Right hindlimb (tissue), 1 donor: ENCODE measurements around the gene H1-8.

Source experiments
- DNase-seq: peaks from one replicate; pipeline ENCODE4 v3.0.0-alpha.2; 2018

Gene H1-8

DNA sequence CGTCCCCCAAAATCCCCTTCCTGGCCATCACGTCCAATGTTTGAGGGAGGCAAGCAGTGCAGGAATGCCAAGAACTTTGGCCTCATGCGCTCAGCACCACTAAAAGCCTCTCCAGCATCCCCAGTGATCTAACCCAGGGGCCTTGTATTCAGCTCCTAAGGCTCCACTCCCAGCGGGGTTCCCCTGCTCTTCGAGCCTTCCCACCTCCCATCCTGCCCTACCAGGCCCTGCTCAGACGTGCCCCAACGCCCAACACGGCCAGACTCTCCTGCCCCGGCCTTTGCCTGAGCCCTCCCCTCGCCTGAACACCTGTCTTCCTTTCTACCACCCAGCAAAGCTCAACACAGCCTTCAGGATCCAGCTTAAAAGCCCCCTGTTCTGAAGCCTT is 33.0 kb downstream of the H1-8 start:
- DNase-seq: no peak

DNA sequence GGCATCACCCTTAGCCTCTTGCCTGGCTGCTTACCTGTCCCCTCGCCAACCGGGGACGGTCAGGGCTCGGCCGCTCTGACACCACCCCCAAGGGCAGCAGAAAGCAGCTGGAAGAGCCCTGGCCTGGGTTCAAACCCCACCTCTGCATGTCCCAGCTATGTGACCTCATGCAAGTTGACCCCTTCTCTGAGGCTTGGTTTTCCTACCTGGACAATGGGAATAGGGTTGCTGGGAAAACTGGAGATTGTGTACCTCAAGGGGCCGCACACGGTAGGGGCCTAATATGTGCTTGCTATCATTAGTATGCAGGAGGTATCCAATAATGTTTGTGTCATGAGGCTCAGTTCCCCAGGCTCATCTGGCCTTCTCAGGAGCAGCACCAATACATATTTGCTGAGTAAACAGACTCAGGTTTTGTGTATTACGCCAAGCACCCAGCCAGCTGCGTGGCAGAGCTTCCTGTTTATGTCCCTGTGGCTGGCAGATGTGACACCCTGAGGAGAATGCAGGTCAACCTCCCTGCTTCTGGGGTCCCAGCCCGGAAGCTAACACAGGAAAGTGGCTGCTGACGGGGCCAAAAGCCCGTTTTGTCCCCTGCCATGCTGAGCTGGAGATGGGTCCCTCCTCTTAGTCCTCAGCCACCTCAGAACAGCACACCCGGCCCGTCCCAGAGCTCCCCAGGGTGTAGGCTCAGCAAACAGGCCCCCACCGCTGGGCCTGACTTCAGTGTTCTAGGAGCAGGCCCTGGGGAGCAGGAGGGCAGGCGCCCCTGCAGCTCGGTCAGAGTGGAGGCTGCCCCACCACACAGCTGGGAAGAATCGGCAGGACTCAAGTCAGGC is 33.8 kb downstream of the H1-8 start:
- no peak for DNase-seq

DNA sequence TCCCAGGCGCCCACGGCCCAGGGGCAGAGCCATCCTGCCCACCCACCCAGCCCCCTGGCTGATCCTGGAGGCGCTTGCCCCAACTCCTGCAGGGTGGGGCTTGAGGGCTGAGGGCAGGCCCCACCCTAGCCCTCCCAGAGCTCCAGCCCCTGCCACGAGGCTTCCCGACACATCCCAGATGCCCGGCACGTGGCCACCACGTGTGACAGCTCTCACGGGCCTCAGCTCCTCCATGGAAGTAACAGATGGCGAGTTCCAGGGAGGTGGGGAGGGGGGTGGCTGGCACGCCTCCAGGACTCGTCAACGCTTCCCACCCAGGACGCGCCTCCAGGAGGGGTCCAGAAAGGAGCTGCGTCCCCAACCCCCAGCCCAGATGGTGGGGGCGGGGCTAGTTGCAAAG is 34.4 kb downstream of the H1-8 start:
- DNase-seq: peak; percentile 67

DNA sequence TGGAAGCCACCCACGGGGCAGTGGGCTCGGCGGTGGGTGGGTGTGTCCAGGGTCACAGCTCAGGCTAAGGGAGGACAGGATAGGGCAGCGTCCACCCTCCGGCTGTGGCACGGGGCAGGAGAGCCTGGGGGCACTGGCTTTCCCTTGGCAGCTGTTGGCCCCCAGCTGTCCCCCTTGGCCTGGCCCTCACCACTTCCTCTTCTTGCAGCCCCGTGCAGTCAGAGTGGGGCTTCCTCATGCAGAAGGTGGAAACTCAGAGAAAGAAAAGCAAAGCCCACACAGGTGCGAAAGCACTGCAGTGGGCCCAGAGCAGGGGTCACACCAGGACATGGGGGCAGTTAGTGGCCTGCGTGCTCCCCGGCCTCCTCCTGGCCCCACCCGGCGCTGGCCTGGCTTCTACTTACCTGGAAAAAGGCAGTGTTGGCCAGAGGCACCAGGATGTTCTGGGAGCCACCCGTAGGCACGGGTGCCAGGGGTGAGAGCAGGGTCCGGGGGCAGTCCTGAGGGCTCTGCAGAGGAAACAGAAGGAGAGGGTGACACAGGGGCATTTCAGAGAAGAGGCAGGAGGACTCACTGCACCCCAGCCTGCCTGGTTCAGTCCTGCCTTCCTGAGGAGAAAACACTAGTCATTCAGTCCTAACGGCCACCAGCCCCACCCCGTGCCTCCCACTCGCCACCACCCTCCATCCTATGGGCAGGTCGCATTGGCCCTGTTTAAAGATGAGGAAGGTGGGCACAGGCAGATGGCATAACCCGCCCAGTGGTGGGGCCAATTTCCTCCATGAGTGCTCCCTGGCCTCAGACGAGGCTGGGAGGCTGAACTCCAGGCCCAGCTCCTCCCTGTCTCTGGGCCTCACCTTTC is 35.2 kb downstream of the H1-8 start:
- DNase-seq: no peak

DNA sequence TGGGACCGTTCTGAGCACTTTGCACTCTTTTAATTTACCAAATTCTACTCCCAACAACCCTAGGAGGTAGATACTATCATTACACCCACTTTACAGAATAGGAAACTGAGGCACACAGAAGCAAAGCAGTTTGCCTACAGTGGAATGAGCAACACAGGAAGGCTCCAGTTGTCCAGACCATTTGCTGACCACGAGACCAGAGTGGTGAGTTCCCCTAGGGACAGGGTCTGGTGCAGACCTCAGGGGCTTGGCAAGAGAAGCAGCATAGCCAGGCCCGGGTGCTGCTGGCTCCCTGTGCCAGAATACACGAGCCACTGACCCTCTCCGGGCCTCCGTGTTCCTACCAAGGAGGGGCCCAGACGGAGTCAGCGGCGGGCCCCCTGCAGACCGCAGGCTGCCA is 37.0 kb downstream of the H1-8 start:
- no peak for DNase-seq

DNA sequence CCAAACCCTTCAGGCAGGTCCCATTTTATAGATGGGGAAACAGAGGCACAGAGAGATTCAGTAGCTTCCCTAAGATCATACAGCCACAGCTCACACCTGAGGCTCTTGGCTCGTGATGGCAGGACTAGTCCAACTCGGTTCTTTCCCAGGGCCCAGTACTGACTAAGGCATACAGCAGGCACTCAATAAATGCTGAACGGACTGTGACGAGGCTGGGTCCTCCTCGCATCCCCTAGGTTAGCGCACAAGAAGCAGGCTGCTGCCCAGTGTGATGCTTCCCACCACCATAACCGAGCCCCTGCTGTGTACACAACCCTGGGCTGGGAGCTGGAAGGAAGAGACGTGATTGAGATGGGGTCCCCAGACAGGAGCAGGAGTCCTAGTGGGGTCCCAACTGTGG is 38.6 kb downstream of the H1-8 start:
- no peak for DNase-seq

DNA sequence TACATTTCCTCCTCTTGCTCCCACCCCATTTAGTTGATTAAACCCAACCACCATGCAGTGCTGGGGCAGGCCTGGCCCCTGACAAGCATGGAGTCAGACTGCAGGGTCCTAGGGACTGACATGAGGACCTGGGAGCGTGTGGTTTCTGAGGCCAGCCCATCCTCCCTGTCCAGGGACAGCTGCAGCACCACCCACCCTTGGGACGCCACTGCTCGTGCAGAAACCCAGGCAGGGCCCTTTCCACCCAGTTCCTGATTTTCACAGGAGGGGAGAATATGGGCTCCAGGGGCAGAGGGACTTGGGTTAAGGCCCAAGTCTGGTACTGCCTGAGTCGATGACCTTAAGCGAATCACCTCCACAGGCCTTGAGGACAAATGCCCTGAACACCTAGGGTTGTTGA is 39.8 kb downstream of the H1-8 start:
- no peak for DNase-seq

DNA sequence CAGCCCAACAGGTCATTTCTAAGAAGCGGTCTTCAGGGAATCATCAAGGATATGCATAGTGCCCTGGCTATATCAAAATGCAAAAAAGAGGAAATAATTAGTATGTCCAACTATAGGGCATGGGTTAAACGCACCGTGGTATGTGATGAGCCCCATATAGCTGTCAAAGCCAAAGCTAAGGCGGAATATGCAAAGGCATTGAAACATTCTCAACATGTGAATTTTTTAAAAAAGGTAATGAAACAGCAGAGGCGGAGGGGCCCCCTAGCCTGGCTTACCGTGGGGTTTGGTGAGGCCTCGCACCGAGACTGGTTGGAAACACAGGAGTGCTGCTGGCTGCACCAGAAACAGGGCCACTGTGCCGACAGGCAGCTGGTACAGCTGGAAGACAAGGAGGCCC is 40.3 kb downstream of the H1-8 start:
- DNase-seq: no peak

DNA sequence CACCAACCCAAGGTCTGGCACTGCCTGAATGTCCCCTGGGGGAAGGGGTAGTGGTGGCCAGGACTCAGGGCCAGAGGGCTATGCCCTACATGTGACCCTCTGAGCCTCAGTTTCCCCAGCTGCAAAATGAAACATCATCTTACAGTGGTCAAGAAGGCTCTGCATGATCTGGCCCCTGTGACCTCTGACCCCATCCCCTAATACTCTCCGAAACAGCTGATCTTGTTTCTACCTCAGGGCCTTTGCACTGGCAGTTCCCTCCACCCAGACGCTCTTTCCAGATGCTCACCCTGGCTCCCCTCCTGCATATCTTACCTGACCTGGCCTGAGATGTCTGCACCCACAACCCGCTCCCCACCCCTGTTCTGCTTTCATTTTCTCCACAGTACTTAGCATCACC is 41.7 kb downstream of the H1-8 start:
- no peak for DNase-seq

DNA sequence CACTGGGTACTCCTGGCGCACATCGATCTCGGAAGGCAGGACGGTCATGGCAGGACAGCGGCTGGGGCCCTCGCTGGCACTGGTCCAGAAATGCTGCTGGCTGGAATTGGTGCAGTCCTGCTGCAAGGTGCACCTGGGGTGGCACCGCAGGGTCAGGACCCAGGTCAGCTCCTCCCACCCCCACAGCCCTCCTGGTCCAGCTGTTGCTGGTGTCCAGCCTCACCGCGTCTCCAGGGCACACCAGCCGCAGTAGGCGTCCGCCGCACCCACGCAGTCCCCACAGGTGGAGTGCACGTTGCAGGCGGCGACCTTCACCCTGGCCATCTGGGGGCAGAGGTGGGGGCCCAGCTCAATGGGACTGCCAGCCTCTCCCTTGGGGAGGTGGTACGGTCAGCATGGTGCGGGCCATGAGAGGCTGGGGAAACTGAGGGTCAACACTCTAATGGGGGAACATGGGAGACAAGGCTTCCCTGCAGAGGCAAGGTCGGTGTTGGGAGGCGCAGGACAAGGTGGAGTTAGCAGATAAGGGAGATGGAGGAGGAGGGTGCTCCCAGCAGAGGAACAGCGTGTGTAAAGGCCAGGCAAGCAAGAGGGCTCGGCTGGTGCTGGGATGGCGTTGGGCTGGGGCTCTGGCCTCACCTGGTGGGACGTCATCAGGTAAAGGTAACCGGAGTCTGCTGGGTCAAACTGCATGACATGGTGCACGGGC is 43.1 kb downstream of the H1-8 start:
- DNase-seq: no peak

DNA sequence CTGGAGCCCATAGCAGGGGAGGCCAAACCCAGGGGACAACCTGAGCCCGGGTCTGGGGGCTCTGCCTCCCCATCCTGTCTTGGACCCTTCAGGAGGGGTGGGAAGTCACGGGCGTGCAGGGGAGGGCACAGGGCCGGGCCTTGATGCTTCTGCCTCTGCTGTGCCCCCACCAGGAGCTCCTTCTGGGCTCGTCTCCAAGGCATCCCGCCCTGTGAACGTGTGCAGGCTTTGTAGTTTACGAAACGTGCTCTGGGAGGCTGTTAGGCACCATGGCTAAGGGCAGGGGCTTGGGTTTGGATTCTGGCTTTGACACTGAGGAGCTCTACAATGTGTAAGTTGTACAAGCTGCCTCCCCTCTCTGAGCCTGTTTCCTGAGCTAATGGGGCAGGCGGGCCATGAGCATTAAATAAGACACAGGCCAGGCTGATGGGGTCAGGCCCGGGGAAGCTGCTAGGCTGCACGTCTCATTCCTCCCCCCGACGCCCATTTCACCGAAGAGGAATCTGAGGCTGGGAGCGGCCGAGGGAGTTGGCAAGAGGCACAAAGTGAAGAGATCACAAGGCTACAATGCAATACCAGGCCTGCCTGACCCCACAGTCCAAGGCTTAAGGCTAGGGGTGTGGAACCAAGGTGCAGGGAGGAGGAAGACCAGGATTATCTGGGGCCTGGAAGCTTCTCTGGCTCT is 43.9 kb downstream of the H1-8 start:
- no peak for DNase-seq

DNA sequence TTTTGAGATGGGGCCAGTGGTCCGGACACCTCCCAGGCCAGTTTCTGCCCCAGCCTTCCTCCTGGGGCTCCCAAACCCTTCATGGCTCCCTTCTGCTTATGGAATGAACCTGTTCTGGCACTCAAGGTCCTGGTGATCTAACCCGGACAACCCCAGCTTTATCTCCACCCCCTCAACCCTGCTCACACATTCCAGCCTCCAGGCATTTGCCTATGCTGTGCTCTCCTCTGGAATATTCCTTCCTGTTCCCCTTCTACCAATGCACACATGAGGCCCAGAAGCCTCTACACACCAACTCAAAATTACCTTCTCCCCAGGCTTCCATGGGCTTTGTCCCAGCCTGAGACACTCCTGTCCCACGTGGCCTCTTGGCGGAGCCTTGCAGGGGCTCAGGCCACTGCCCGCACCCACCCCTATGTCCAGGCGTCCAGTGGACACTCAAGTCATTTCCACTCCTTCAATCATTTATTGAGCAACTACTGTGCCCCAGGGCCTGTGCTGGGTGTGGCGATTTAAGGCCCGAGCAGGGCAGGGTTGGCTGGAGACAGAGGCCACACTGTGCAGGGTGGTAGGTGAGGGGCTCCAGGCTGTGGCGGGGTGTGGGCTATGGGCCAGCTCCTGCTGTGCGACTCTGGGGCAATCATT is 44.7 kb downstream of the H1-8 start:
- DNase-seq: no peak

DNA sequence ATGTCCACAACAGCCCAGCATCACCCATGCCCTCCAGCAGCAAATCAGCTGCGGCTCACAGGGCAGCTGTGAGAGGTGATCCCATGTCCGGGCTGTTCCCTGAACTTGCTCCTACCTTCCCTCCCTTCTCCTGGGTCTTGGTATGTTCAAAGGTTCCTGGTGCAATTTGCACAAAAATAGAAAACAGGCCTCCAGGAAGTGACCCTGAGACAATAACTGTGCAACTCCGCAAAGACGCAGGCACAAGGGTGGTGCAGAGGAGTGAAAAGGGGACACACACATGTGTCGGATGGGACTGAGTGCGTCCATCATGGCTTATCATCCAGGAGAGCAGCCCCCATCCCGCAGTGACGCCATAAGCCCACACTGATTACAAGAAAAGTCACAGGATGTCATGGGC is 47.2 kb downstream of the H1-8 start:
- no peak for DNase-seq

DNA sequence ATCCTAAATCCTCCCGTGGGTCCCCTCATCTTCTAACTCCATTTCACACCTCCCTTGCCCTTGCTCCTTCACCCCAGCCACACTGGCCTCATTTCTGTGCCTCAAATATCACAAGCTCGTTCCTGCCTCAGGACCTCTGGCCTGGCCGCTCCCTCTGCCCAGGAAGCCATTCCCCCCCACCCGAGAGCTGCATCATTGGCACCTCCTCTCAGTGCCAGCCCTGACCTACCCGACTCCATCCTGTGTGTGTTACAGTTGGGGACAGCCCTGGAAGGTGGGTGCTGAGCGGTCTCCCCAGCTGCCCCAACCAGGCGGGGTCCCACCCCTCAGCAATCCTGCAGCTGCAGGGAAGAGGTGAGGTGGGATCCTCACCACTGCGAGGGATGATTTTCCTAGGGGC is 49.0 kb downstream of the H1-8 start:
- no peak for DNase-seq

DNA sequence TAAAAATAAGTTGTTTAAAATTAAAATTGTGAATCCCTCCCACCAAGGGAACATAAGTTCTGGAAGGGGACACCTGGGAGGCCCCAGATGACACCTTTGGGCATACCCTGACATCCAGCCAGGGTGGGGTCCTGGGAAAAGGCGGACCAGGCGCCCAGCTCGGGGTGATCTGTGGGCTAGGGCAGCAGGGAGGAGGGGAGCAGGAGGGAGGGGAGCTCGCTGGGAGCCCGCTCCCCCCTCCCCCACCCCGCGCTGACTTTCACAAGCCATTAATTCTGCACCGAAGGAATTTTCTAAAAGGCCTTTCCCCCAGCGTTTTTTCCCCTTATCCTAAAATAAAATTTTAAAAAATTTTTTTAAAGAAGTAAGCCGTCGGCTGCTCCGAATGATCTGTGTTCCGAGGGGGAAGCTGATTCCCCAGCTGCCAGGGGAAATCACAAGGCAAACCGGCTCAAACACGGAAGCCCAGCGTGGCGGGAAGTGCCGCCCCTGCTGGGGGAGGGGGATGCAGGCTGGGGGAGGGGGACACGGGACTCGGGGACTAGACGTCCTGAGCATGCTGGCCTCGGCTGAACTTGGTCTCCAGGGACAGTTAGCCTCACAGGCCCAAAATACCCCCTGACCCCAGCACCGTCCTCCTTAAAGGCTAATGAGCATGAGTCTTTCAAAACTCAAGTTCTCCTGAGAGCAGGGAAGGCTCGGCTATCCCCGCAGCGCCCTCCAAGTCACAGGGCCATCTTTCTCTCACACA is 49.6 kb downstream of the H1-8 start:
- peak; percentile 79 for DNase-seq

DNA sequence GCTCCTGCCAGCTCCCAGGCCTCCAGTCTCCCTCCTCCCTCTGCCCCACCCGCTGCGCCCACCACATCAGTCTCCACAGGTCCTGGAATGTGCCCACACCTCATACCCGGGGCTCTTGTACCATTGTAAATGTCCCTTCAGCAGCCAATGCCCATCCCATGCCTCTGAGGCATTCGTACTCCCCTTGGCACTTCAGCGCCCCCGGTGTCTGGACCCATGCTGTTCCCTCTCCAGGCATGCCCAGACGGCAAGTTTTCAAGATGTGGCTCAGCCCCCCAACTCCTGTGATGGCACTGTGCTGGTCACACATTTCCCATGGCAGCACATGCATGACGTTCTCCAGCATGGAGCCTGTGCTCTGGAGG is 50.2 kb downstream of the H1-8 start:
- no peak for DNase-seq

DNA sequence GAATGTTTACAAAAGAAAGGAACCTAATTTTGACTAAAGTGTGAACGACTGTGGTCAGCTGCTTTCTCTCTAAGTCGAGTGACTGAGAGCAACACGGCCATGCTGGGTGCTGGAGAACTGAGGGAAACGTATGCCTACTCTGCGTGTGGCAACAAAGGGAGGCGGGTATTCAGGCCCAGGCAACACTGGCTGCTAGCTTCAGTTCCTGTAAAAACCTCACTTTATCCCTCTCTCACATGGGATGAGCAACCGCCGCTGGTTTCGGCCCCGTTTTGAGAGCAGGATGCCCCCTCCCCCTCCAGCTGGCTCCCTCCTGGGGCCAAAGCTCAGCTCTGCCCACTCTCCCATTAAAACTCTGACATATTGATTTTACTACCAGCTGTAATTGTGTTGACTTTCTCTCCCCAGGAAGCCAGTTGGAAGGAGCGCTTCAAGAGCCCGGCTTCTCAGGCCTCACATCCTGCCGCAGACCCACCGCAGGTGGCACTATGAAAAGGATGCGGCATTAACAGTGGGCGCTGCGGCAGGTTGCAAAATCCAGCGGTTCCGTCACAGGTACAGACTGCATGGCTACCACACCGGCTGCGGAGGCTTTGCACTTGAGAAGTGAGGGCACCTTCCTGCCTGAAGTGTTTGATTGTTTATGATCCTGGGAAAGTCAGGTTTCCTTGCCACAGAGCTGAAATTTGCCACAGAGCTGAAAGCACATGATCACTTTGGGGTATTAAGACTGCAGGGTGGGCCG is 50.8 kb downstream of the H1-8 start:
- DNase-seq: no peak

DNA sequence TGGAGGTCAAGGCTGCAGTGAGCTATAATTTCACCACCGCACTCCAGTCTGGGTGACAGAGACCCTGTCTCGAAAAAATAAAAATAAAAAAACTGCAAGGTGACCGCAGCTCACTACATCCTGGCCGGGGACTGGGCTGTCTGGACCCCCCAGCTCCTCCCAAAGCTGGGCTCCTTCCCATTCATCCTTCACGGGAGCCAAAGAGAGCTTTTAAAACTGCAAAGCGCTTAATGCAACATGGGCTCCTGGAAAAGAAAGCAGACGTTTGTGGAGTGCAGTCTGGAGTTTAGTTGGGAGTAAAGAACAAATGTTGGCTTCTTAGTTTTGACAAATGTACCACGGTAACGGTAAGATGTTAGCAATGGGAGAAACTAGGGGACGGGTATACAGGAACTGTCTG is 51.4 kb downstream of the H1-8 start:
- peak; percentile 55 for DNase-seq

DNA sequence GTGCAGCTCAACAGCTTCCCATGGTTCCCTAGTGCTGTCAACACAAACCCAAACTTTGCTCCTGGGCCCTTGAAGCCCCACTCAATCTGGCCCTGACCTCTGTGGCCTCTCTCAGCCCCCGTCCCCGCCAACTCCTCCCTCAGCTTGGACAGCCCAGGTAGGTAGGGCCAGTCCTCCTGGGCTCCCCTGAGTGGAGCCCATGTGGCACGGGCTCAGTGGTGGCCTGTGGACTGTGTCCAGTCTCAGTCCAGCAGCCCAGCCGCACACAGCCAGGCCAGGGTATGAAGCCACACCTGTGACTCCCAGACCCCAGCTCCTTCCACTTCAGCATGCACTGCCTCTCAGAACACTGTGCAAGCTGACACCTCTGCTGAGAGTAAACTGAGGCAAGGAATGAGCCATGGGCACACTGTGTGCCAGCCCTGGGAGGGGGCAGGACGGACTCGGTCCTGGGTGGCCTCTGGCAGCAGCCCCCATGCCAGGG is 52.0 kb downstream of the H1-8 start:
- DNase-seq: no peak

DNA sequence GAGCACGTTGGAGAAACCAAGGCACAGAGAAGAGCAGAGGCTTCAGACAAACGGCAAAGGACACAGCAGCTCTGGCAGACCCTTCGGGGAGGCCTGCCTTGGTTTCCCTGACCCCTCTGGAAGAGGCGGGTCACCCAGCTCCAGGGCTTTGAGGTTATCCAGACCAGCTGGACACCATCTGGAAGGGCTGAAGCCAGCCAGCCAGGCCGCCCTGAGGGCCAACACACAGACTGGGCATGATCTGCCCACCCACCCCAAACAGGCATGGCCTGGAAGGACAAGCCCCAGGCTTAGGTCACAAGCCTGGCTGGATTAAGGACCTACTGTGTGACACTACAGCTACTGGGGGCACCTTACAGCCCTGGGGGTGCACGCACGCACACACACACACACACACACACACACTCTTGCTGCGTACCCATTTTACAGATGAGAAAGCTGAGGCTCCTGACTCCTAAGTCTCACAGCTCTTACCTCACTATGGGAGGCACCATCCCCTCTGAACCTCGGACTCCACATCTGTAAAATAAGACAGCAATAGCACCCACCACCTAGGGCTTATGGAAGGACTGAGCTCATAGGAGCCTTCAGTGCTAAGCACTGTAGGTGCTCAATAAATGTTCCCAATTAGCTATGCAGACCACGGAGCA is 52.7 kb downstream of the H1-8 start:
- no peak for DNase-seq
